Measurements from ENCODE around the gene VDR.

The VDR gene

DNA sequence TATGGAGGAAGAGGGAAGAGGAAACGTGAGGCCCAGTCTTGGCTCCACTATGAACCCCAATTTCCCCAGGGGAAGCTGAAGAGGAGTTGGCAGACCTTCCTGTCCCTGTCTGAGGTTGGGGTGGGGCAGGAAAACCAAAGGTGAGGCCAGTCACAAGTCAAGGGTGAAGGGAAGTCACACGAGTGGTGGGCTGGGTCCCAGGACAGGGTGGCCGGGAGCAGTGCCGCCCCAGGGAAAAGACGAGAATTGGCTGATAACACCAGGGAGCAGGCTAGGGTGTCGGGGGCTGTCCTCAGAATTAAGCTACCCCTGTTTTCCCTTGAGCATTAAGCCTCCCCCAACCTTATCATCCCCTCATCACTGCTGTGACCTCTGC is 3.1 kb downstream of the VDR start:
- no peaks in the 10 kb centered on the region for H3K9me2 ChIP-seq (replicated peaks; ENCODE audit: control insufficient read depth, low read length)
- no peaks in the 10 kb centered on the region for H4K20me1 ChIP-seq (ENCODE audit: control insufficient read depth, insufficient read depth, low read depth, low read length)
- H3K79me2 ChIP-seq (ENCODE audit: control insufficient read depth, low read length), result no peaks in the 10 kb centered on the region
- H3F3A ChIP-seq (ENCODE audit: control insufficient read depth, insufficient read depth), result no peaks in the 10 kb centered on the region
- H3K9me3 ChIP-seq (ENCODE audit: control insufficient read depth, insufficient read depth, low read length), result no peaks in the 10 kb centered on the region
- no peaks in the 10 kb centered on the region for H3K36me3 ChIP-seq (ENCODE audit: control insufficient read depth, low read length)
- H3K4me2 ChIP-seq (ENCODE audit: low read length), result no peak overlapping the region
- TF ChIP-seq CTCF (IDR thresholded peaks at IDR 0.05; ENCODE audit: low read depth, low read length, poor library complexity, severe bottlenecking), result no peak
- no peak for TF ChIP-seq EZH2phosphoT487 (IDR thresholded peaks at IDR 0.05; ENCODE audit: borderline replicate concordance, low read length)
- no peak overlapping the region for H3K4me3 ChIP-seq (ENCODE audit: low read length)
- H3K27me3 ChIP-seq (ENCODE audit: control insufficient read depth, low read length), result peaks cover 21% of the 10 kb centered on the region
- H3K27ac ChIP-seq (ENCODE audit: low read depth, low read length), result no peak overlapping the region
- H3K4me1 ChIP-seq (ENCODE audit: control insufficient read depth, low read length), result peaks cover 25% of the 10 kb centered on the region

DNA sequence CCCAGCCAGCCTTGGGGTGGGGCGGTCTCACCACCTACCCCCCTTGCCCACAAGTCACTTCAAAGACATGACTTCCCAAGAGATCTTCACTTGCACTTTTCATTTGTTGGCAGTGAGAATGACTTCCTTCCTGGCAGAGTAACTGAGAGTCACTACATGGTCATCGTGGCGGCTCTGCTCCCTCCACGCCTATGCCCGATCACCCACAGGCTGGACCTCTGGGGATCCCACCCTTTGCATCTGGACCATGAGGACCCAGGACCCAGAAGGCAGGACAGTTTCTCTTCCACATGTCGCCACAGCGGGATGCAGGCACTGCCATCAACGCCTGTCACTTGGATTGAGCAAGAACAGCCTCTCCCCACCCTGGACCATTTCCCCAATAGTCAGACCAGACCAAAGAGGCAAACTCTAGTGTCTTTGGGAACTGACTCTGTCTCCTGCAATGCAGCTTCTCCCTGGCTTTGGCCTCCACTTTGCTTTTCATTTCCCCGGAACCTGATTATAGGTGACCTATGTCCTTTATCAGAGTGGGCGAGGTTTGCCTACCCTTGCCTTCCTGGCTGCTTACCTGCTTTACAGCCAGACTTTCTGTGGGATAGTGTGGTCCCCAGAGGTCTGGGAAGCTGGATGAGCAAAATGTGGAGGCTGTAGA is 3.6 kb downstream of the VDR start:
- Histone ChIP-seq H3F3A (ENCODE audit: control insufficient read depth, insufficient read depth) (no peaks in the 10 kb centered on the region), H3K4me3 (ENCODE audit: low read length) (no peak overlapping the region), H3K4me2 (ENCODE audit: low read length) (no peak overlapping the region), H3K4me1 (ENCODE audit: control insufficient read depth, low read length) (peaks cover 25% of the 10 kb centered on the region), H4K20me1 (ENCODE audit: control insufficient read depth, insufficient read depth, low read depth, low read length) (no peaks in the 10 kb centered on the region), H3K9me2 (replicated peaks; ENCODE audit: control insufficient read depth, low read length) (no peaks in the 10 kb centered on the region), H3K36me3 (ENCODE audit: control insufficient read depth, low read length) (no peaks in the 10 kb centered on the region), H3K9me3 (ENCODE audit: control insufficient read depth, insufficient read depth, low read length) (no peaks in the 10 kb centered on the region), H3K27me3 (ENCODE audit: control insufficient read depth, low read length) (peaks cover 18% of the 10 kb centered on the region), H3K79me2 (ENCODE audit: control insufficient read depth, low read length) (no peaks in the 10 kb centered on the region), H3K27ac (ENCODE audit: low read depth, low read length) (no peak overlapping the region)
- TF ChIP-seq EZH2phosphoT487 (IDR thresholded peaks at IDR 0.05; ENCODE audit: borderline replicate concordance, low read length), result no peak

- Histone ChIP-seq H3K9me3 (ENCODE audit: control insufficient read depth, insufficient read depth, low read length) (no peaks in the 10 kb centered on the region), H3K36me3 (ENCODE audit: control insufficient read depth, low read length) (no peaks in the 10 kb centered on the region), H4K20me1 (ENCODE audit: control insufficient read depth, insufficient read depth, low read depth, low read length) (no peaks in the 10 kb centered on the region), H3K79me2 (ENCODE audit: control insufficient read depth, low read length) (no peaks in the 10 kb centered on the region), H3K4me3 (ENCODE audit: low read length) (no peak overlapping the region), H3K4me1 (ENCODE audit: control insufficient read depth, low read length) (peaks cover 25% of the 10 kb centered on the region), H3K27ac (ENCODE audit: low read depth, low read length) (no peak overlapping the region), H3K9me2 (replicated peaks; ENCODE audit: control insufficient read depth, low read length) (no peaks in the 10 kb centered on the region), H3K27me3 (ENCODE audit: control insufficient read depth, low read length) (peaks cover 10% of the 10 kb centered on the region), H3K4me2 (ENCODE audit: low read length) (no peak overlapping the region), H3F3A (ENCODE audit: control insufficient read depth, insufficient read depth) (no peaks in the 10 kb centered on the region)
- TF ChIP-seq CTCF (IDR thresholded peaks at IDR 0.05; ENCODE audit: low read depth, low read length, poor library complexity, severe bottlenecking) (peak; percentile 24), EZH2phosphoT487 (IDR thresholded peaks at IDR 0.05; ENCODE audit: borderline replicate concordance, low read length) (no peak)
These were observed 4.4 kb downstream of the VDR start for GRCh38 chr12:47900131-47901062.

- Histone ChIP-seq H3F3A (ENCODE audit: control insufficient read depth, insufficient read depth) (no peaks in the 10 kb centered on the region), H3K27me3 (ENCODE audit: control insufficient read depth, low read length) (peaks cover 6% of the 10 kb centered on the region), H3K4me1 (ENCODE audit: control insufficient read depth, low read length) (peaks cover 24% of the 10 kb centered on the region), H3K4me3 (ENCODE audit: low read length) (no peak overlapping the region), H3K36me3 (ENCODE audit: control insufficient read depth, low read length) (no peaks in the 10 kb centered on the region), H4K20me1 (ENCODE audit: control insufficient read depth, insufficient read depth, low read depth, low read length) (no peaks in the 10 kb centered on the region), H3K9me2 (replicated peaks; ENCODE audit: control insufficient read depth, low read length) (no peaks in the 10 kb centered on the region), H3K9me3 (ENCODE audit: control insufficient read depth, insufficient read depth, low read length) (no peaks in the 10 kb centered on the region), H3K79me2 (ENCODE audit: control insufficient read depth, low read length) (no peaks in the 10 kb centered on the region), H3K27ac (ENCODE audit: low read depth, low read length) (no peak overlapping the region), H3K4me2 (ENCODE audit: low read length) (no peak overlapping the region)
- TF ChIP-seq EZH2phosphoT487 (IDR thresholded peaks at IDR 0.05; ENCODE audit: borderline replicate concordance, low read length) (no peak), CTCF (IDR thresholded peaks at IDR 0.05; ENCODE audit: low read depth, low read length, poor library complexity, severe bottlenecking) (no peak)
These were observed 5.3 kb downstream of the VDR start for GRCh38 chr12:47899466-47899865.
